GM12872 (cell line): ENCODE results near the gene MXI1.

Source experiments
- CTCF ChIP-seq: IDR thresholded peaks from 3 replicates; pipeline ENCODE4 v1.5.1; 2011; ENCODE audit warnings: low read depth, mild to moderate bottlenecking, low read length, moderate library complexity; ENCODE audit not compliant: insufficient read depth

The MXI1 gene

GRCh38 chr10:110220398-110220797 lies 13.0 kb downstream of the MXI1 start:
- TF ChIP-seq CTCF: no peak

GRCh38 chr10:110221044-110221720 lies 13.8 kb downstream of the MXI1 start:
- no peak for TF ChIP-seq CTCF

GRCh38 chr10:110221721-110222261 lies 14.4 kb downstream of the MXI1 start:
- TF ChIP-seq CTCF: 0 out of 3 replicates have a peak, but pooled peaks have one; percentile 21

GRCh38 chr10:110222641-110223297 lies 15.4 kb downstream of the MXI1 start:
- TF ChIP-seq CTCF: no peak

GRCh38 chr10:110223298-110223925 lies 16.0 kb downstream of the MXI1 start:
- no peak for TF ChIP-seq CTCF

- TF ChIP-seq CTCF: no peak
These were observed 17.6 kb downstream of the MXI1 start for GRCh38 chr10:110224992-110225391.

GRCh38 chr10:110225441-110225755 lies 18.0 kb downstream of the MXI1 start:
- no peak for TF ChIP-seq CTCF
